GM19463 (cell line): Measurements from ENCODE around the gene SPATS2.
A peak's percentile ranks its signal among the peaks of the same experiment; 100 is the strongest.

Experiments
- ATAC-seq: cut with Tn5 transposase; IDR thresholded peaks from one replicate; pipeline ENCODE4 v1.9.1; 2021; ENCODE audit warnings: mild to moderate bottlenecking, moderate library complexity; ENCODE audit not compliant: unreplicated experiment

The SPATS2 gene

DNA sequence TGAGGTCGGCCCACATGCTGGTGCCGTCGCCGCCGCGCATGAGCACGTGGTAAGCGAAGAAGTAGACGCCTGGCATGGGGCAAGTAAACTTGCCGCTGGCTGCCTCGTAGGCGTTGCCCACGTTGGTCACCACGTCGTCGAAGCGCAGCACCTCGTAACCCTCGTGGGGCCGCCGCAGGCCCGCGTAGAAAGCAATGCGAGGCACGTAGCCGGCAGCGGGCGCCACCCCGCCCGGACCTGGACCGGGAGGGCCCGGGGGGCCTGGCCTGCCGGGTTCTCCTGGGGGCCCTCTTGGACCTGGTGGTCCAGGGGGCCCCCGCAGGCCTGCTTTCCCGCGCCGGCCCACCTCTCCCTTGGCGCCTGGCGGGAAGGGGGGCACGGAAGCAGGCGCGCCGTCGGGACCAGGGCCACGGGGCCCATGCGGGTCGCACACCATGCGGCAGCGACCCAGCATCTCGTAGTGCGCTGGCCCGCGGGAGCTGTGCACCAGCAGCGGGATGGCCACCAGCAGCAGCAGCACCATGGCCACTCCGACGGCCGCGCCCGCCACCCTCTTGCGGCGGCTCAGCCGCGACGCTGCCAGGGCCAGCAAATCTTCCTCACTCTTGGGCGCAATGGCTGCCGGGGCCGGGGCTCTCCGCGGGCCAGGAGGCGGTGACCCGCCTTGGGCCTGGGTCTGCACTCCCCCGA lies 31.2 kb upstream of the SPATS2 start:
- ATAC-seq: no peak

DNA sequence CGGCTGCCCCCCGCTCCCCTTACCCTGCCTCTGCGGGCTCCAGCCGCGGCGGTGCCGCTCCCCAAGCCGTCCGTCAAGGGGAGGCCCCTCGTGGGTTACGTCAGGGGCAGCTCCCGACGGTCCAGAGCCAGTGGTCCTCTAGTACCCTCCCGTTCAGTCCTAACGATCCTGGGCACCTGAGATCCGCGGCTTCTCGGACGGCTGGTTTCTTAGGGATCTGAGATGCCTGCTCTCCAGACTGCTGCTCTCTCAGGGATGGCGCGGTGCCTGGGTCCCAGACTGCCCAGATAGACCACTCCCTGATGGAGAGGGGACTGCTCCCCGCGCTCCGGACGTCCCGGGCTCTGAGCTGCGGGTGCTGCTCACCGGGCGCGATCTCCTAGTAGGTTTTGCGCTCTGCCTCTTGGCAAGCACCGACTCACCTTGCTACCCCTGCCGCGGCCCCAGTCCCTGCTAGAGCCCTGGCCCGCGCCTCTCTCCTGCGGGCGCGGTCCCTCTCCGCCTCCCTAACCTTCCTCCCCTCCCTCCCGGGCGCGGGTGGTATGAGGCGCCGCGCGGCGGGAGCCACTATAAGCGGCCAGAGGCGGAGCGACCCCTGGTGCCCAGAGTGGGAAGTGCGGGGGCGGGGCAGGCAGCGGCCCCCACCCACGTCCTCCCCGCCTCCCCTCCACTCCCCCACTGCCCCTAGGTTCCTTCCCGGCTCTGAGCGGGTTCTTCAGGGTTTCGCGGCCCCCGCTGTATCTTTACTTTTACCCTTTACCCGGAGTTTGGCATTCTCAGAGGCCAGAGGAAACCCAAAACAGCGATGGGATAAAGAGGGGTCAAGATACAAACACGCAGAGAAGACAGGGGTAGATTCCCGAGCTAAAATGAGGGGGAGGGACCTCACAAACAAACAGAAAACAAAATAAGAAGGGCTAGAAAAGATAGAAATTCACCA lies 30.3 kb upstream of the SPATS2 start, which contains the start of gene C1QL4:
C1QL4 (minus strand) TSS at position 544 of the 940 bp plus-strand sequence. CDS start 711 bp downstream, outside the sequence.
- ATAC-seq: peak; percentile 77

DNA sequence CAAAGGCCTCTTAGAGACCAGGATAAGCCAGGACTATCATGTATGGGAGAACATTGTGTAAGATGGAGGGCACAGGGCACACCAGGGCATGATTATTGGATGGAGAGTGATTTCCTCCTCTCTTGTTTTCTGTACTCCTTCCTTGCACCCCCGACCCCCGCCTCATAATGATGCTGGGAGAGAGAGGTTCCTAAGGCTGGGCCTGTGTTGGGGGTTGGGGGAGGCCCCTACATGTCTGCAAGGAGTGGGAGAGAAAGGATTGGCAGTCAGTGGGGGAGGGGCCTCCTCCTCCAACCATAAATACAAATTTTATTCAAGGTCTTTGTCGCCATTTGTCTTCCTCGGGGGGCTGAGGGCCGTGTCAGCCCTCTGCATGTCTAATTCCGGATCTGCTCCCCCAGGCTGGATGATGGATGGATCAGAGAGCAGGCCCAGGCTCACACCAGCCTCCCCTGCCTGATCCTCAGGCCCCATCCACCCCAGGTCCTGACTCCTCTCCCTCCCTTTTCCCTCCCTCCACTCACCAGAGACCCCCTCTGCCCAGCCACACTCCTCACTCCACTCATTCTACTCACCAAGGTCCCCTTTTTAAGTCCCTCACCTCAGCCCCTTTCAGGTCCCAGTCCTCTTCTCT lies 28.3 kb upstream of the SPATS2 start:
- no peak for ATAC-seq

DNA sequence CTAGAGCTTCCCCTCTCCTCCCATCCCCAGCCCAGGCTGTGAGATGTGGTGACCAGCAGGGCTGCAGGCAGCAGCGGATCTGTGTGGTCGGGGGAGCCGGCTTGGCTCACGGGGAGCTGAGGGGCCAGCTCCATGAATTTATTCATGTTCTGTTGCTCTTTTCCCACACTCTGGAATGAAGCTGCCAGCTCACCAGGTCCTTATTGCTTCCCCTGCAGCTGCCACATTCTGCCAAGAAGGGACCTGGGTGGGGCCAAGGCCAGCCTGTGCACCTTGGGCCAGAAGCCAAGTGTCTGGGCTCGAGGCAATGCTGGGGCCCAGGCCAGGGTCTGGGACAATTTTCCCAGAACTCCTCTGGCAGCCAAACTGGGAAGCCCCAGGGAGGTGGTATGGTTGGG lies 27.8 kb upstream of the SPATS2 start:
- no peak for ATAC-seq

DNA sequence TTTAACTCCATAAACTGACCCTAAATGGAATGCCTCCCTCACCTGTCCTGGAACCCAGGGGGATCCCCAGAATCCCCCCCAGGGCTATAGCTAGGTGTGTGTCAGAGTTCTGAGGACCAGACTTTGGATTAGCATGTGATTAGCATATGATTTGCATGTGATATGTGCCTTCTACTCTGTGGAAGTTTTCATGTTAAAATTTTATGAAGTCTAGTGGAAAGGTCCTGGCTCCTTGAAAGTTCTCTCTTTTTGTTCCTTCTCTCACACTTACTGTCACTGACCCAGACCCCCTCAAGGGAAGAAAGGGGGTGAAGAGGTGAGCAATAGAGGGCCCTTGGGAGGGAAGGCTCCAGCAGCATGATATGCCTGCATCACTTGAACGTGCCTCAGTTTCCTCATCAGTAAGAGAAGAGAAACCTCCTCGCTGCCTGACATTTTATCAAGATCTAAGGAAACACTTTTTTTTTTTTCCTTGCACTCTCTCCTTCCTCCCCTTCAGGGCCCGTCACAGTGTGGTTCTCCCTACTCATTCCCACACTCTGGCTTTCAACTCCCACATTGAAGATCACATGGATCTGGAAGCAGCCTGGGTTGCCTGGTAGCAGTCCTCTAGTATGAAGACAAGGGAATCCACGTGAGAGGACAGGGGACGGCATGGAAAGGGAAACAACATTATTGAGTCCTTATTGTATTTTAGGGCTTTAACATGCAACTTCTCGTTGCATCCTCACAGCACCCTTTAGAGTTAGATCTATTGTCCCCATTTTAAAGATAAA lies 27.0 kb upstream of the SPATS2 start:
- ATAC-seq: no peak

DNA sequence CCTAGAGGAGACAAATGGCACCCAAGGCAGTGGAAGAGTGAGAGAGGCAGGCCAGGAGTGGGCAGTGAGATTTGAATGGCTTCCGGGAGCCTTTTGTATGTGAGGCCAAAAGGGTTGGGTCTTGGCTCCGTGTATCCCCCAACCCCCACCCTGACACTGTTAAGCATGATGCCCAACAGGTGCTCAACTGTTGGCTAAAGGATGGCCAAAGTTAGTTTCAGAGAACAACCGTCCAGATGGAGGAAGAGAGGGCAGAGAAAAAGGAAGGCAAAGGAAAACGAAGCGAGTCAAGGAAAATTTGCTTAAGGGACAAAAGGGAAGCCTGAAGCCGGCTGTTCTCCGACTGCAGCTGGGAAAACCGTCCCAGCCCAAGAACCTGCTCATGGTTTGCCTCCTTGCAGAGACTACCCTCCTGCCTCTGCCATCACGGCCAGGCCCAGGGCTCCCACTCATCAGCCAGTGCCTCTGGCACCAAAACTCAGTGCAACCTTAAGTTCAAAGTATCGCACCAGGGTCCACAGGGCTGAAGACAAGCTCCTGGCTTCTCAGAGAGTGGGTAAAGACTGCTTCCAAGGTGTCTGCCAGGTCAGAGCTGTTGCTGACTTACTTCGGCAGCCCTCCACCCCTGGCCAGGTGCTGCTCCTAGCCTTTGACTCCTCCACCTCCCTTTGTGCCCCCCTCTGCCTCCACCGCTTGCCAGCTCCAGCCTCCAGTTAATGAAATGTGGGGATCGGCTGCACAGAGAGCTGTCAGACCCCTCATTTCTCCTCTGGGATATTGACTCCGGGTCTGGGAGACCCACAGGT lies 26.1 kb upstream of the SPATS2 start:
- ATAC-seq: no peak

DNA sequence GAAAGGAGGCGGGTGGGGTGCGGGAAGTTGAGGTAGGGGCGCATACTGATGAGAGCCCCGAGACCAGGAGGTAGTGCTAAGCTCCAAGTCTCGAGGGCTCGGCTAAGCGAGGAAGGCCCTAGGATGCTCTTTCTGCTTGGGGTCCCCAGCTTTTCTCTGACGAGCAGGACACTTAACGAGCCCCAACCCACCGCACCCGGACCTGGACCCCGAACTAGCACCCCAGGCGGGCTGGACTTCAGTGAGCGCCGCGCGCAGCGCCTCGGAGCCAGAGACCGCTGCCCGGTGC lies 25.5 kb upstream of the SPATS2 start:
- no peak for ATAC-seq

DNA sequence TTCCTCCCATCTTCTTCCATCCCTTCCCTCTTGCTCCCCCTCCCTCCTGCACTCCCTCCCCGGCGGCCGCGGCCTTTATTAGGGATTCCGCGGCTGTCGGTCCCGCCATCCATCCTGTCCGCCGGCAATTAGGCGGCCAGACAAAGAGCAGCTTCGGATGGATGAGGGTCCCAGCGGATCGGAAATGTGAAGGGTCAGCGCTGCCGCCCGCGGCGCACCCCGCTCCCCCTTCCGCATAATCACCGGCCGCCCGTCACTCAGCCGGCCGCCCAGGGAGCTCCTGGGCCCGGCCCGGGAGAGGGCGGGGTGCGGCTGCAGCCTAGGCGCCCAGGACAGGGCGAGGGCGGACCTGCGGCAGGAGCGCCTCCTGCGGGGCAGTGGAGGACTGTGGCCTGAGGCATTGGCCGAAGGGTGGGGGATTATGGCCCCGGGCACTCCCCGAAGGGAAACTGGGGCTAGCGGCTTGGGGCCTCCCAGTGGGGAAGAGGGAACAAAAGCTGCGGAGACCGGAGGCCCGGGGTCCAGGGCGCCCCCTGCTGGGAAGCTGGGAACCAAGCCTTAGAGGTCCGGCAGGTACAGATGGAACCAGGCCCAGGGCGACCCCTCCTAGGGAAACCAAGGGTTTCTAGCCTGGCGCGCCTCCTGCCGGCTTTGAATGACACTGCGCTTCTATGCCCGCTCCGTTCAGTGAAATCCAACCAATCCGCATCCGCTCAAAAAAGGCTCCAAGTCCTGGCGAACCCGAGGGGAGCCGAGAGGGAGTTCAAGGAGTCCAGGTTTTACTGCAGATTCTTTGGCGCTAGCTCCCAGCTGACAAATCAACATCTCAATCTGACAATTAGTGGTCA lies 25.0 kb upstream of the SPATS2 start:
- ATAC-seq: peak; percentile 60

DNA sequence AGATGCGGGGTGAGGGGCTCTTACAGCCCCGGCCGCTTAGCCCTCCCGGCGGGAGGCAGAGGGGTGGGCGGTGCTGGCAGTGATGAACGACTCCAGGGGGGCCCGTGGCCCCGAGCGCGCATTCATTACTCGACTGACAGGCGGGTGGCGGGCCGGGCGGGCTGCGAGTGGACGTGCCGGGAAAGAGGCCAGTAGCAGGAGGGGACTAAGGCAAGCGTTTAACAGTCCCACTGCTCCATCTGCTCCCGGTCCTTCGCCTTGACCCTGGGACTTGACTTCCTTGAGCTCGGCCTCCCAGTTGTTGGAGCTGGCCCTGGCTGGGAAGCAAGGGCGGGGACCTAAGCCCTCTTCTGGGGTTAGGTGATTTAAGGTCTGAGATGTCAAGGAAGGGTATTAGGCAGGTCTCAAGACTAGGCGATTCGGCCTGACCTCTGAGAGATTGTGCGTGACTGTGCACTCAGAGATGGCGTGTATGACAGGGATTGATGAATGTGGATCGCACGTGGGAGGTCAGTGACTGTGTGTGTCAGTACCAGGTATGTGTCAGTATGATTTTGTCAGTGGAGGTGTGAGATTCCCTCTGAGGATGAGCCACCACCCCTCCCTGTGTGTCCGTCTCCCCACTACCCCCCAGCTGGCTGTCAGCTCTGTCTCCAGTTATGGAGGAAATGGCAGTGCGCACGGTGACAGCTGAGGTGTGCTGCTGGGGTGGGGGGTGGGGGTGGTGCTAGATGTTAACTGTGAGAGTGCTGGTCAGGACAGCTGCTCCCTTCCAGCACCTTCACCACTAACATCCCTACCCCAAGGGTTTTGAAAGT lies 24.1 kb upstream of the SPATS2 start:
- ATAC-seq: no peak

DNA sequence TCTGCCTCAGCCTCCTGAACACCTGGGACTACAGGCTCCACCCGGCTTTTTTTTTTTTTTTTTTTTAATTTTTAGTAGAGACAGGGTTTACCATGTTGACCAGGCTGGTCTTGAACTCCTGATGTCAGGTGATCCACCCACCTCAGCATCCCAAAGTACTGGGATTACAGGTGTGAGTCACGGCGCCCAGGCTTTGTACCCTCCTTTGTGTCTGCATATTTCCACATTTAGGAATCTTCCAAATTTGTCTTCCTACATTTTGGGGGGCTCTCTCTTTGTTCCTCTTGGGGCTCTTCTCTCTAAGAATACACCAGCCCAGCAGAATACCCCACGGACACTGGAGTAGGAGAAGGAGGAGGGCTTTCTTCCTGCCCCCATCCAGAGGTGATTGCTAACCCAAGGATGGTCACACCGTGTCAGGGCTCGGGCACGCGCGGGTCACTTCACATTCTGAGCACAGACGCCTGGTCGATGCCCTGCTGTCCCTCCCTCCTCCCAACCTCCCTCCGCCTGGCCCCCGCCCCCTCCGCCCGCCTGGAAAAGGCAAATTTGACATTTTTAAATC lies 22.7 kb upstream of the SPATS2 start:
- ATAC-seq: no peak

DNA sequence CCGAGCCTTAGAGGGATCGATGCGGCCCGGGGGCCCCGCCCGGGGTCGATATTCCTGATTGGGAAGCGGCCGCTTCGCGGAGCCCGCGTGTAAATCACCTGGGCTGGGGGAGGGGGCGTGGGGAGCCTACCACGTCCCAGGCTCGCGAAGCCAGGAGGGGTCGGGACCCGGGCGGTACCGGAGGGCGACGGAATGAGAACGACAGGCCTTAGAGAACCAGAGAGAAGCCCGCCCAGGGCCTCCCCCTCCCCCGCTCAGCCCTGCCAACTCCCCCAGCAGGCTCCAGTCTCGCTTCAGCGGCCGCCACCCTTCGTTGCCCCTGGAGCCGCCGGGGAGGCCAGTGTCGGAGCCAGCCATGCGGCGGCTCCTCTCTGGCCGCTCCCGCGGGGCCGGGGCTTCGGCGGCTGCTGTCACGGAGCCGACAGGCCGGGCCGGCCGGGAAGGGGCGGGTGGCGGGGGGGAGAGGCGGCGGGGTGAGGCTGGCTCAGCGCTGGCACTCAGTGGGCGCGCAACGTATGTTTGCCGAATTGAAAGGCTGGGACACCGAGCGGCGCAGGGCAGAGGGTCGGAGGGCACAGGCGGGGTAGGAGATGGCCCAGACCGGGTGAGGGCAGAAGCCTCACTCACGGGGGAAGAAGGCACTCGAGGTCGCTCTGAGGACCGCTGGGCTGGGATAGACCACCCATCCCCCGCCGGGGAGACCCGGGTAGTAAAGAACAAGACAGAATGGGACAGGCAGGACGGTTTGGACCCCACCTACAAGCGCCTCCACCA lies 22.0 kb upstream of the SPATS2 start:
- no peak for ATAC-seq

DNA sequence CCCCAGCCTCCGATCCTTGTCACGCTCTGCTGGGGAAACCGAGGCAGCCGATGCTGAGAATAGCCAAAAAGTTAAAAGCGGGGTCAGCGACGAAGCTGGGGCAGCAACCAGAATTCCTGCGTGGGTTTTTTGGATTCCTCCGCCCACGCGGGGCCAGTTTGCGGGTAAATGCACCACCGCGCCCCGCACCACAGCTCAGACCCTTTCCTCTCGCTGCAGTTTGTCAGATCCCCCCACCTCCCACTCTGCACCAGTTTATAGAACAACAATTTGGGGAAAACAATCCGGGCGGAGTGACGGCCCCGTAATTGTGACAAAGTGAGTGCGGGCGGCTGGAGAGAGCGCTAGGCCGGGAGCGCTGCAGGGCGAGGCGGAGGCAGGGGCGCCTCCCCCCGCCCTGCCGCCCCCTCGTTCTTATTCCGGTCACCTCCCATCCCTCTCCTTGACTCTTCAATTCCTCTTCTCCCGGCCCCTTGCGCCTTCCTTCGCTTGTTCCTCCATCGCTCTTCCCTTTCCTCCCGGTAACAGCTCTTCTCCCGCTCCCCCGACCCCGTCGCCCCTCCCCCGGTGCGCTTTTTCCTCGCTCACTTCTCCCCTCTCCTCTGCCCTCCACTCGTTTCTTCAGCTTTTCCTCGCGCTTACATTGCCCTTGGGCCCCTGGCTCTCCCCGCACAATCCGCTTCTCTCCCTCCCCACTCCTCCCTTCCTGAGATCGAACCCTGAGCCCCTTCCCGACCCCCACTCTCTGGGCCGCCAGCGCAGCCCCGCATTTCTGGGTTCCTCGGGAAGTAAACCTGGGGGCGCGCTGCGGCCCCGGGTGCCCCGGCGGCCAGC lies 21.2 kb upstream of the SPATS2 start:
- no peak for ATAC-seq

DNA sequence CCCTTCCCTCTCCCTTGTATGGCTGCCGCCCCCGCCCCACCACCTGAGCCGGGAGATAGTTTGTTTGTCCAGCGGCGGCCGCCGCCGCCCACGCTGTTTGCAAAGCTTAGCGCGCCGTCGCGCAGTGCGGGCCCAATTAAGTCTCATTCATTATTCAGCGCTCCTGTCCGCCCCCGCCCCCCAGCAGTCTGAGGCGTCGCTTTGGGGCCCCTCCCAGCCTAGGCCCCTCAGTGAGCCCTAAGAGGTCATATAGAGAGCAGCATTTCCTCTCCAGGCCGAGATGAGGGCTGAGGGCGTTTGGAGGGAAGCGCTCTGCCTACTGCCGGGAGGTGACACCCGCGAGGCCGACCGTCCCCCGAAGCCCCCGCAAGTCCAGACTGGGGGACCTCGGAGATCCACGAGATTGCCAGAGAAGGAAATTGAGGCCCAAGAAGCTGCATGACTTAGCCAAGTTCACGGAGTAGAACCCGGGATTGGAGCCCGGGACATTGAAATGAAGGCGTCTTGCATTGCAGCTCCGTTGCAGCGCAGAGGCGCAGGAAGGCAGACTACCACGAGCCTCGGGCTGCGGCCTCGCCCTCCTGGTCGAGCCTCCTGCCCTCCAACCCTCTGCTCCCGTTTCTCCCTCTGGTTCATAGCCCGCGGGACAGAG lies 20.5 kb upstream of the SPATS2 start, which contains the start of gene DNAJC22:
DNAJC22 (plus strand) TSS at position 230 of the 652 bp plus-strand sequence. CDS start 1,985 bp downstream, outside the sequence.
- ATAC-seq: no peak

DNA sequence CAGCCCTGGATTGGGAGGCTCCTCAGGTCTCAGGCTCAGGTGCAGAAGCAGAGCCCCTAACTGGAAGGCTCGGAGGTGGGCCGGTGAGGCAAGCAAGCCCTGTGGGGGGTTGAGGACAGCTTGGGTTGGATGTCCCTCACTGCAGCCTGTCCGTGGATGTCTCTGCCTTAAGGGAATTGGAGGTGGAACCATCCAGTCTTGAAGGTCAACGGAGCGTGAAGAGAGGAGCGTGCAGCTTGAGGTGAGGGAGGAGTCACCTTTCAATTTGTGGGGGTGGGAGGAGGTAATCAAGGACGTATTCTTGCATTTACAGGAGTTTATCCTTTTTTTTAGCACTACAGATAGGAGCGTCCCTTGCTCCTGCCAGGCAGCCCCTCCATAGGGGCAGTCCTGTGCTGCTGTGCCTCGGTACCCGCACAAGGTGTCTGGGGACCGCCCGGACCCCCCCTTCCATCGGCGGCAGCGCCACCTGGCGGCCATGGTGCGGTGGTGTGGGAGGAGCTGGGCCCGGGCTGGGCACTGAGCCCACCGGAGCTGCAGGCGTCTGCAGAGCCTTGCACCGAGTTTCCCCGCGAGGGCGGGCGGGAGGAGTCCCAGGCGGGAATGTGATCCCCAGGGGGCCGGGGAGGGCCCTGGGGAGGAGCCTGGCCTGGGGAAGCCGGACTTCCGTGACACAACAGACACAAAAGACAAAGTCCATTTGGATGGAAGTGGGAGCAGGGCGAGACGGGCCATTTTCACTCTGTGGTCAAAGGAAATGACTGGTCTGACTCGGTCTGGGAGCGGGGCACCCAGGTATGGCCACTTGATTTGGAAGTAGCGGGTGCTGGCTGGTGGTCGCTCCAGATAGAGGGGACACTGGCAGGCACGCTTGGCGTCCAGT lies 19.7 kb upstream of the SPATS2 start:
- ATAC-seq: peak; percentile 63

DNA sequence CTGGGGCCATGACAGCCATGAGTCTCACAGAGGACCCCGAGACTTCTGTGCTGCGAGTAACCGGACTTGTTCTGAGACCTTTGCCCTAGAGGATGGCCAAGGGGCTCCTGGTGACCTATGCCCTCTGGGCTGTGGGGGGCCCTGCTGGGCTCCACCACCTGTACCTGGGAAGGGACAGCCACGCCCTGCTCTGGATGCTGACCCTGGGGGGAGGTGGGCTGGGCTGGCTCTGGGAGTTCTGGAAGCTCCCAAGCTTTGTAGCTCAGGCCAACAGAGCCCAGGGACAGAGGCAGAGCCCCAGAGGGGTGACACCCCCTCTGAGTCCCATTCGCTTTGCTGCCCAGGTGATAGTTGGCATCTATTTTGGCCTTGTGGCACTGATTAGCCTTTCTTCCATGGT lies 18.5 kb upstream of the SPATS2 start:
- ATAC-seq: no peak
